HFFc6 (cell line): ENCODE data around the gene CEP57L1. TPM values are rescaled to one million over a fixed set of nuclear protein-coding genes. Genes with fewer than 3 reads are reported as not detected.

Experiments
- DNase-seq: peaks from one replicate; pipeline ENCODE4 v3.0.0-alpha.2; 2018
- H3K27ac Mint-ChIP-seq: 2 replicates; pipeline ENCODE4 v1.8.0; 2020; ENCODE audit warnings: mild to moderate bottlenecking, mixed read lengths
- H3K27me3 Mint-ChIP-seq: 2 replicates; pipeline ENCODE4 v1.8.0; 2021; ENCODE audit warnings: mild to moderate bottlenecking, moderate library complexity, mixed read lengths; ENCODE audit not compliant: insufficient read depth
- H3K36me3 Mint-ChIP-seq: 2 replicates; pipeline ENCODE4 v1.8.0; 2021; ENCODE audit warnings: low read depth, mixed read lengths
- H3K4me1 Mint-ChIP-seq: 2 replicates; pipeline ENCODE4 v1.8.0; 2020; ENCODE audit warnings: low read depth, mixed read lengths
- H3K4me3 Mint-ChIP-seq: 2 replicates; pipeline ENCODE4 v1.8.0; 2020; ENCODE audit warnings: mild to moderate bottlenecking, moderate library complexity, mixed read lengths
- H3K9me3 Mint-ChIP-seq: 2 replicates; pipeline ENCODE4 v1.8.0; 2020; ENCODE audit warnings: mild to moderate bottlenecking, mixed read lengths
- CTCF ChIP-seq: fragments of 200-600 bp; sonication (generic); IDR thresholded peaks from 2 replicates; pipeline ENCODE4 v1.5.0; 2021; ENCODE audit warnings: antibody characterized with exemption, mild to moderate bottlenecking
- total RNA-seq, 6 experiments: library from RNA; stranded (reverse); fragmentation: NEBNext Ultra II Directional; extraction: Animal tissue kit (Norgen Biotek cat#: 25700); gene quantifications; 2 replicates in 1 of 6; 3 replicates in 5 of 6; pipeline ENCODE4 v1.2.3, GENCODE V29; 2021

Gene CEP57L1
- total RNA-seq, 6 experiments from 2014 or later: 16.3 to 24.9 (median 21.6) TPM

- Mint-ChIP-seq H3K4me1 (peaks cover 13% of the 10 kb centered on the region), H3K27ac (no peak overlapping the region)
Measured at GRCh38 chr6:109182578-109182977, 87.3 kb downstream of the CEP57L1 start.

GRCh38 chr6:109183109-109183650 lies 87.9 kb downstream of the CEP57L1 start:
- H3K4me1 Mint-ChIP-seq: peaks cover 13% of the 10 kb centered on the region
- H3K27ac Mint-ChIP-seq: no peak overlapping the region
- no peaks in the 10 kb centered on the region for H3K9me3 Mint-ChIP-seq
- no peaks in the 10 kb centered on the region for H3K36me3 Mint-ChIP-seq
- TF ChIP-seq CTCF: no peak
- H3K4me3 Mint-ChIP-seq: no peak overlapping the region
- H3K27me3 Mint-ChIP-seq: peaks cover 27% of the 10 kb centered on the region; the same call in 1 of the 2 replicates
- no peak for DNase-seq

More at GRCh38 chr6:109182578-109182977, 87.3 kb downstream of the CEP57L1 start:
- DNase-seq: no peak
- no peak for TF ChIP-seq CTCF
- H3K27me3 Mint-ChIP-seq: peaks cover 27% of the 10 kb centered on the region; the same call in 1 of the 2 replicates
- no peaks in the 10 kb centered on the region for H3K9me3 Mint-ChIP-seq
- no peak overlapping the region for H3K4me3 Mint-ChIP-seq
- H3K36me3 Mint-ChIP-seq: no peaks in the 10 kb centered on the region

- no peaks in the 10 kb centered on the region for H3K36me3 Mint-ChIP-seq
- no peaks in the 10 kb centered on the region for H3K9me3 Mint-ChIP-seq
- no peak for TF ChIP-seq CTCF
- peaks cover 13% of the 10 kb centered on the region for H3K4me1 Mint-ChIP-seq
- no peak for DNase-seq
- H3K27ac Mint-ChIP-seq: no peak overlapping the region
- H3K27me3 Mint-ChIP-seq: peaks cover 28% of the 10 kb centered on the region; the same call in 1 of the 2 replicates
- no peak overlapping the region for H3K4me3 Mint-ChIP-seq
Measured at GRCh38 chr6:109184638-109185037, 89.3 kb downstream of the CEP57L1 start.

GRCh38 chr6:109186012-109186411 lies 90.7 kb downstream of the CEP57L1 start:
- no peak for TF ChIP-seq CTCF

GRCh38 chr6:109187399-109188114 lies 92.2 kb downstream of the CEP57L1 start:
- Mint-ChIP-seq H3K4me1 (peaks cover 6% of the 10 kb centered on the region), H3K27me3 (peaks cover 21% of the 10 kb centered on the region; the same call in 1 of the 2 replicates), H3K36me3 (peaks cover 11% of the 10 kb centered on the region), H3K27ac (no peak overlapping the region), H3K9me3 (peaks cover 22% of the 10 kb centered on the region), H3K4me3 (no peak overlapping the region)
- DNase-seq: no peak
- TF ChIP-seq CTCF: peak; percentile 87

More at GRCh38 chr6:109186012-109186411, 90.7 kb downstream of the CEP57L1 start:
- no peak overlapping the region for H3K4me3 Mint-ChIP-seq
- H3K27me3 Mint-ChIP-seq: peaks cover 23% of the 10 kb centered on the region; the same call in 1 of the 2 replicates
- no peak for DNase-seq
- no peak overlapping the region for H3K27ac Mint-ChIP-seq
- peaks cover 3% of the 10 kb centered on the region for H3K36me3 Mint-ChIP-seq
- peaks cover 13% of the 10 kb centered on the region for H3K4me1 Mint-ChIP-seq
- H3K9me3 Mint-ChIP-seq: peaks cover 7% of the 10 kb centered on the region
